VCaP (cell line): ENCODE data around the gene VASN.

Experiments
- H3K27ac ChIP-seq: fragments of 450-650 bp; 2 replicates; pipeline ENCODE4 v1.5.1; 2017
- CTCF ChIP-seq: fragments of 450-650 bp; conservative IDR thresholded peaks from 2 replicates; pipeline ENCODE4 v1.5.1; 2017; ENCODE audit warnings: mild to moderate bottlenecking, moderate library complexity

The VASN gene

GRCh38 chr16:4345836-4346781, 25.5 kb upstream of the VASN start:
- TF ChIP-seq CTCF: no peak
- H3K27ac ChIP-seq: no peak overlapping the region; the same call in 1 of the 2 replicates

GRCh38 chr16:4347010-4347409, 24.6 kb upstream of the VASN start:
- TF ChIP-seq CTCF: no peak
- H3K27ac ChIP-seq: no peak overlapping the region

- H3K27ac ChIP-seq: no peak overlapping the region
- no peak for TF ChIP-seq CTCF
Measured at GRCh38 chr16:4347765-4348509, 23.7 kb upstream of the VASN start.

GRCh38 chr16:4349332-4349731, 22.3 kb upstream of the VASN start:
- no peak overlapping the region for H3K27ac ChIP-seq
- no peak for TF ChIP-seq CTCF

GRCh38 chr16:4350365-4350786, 21.3 kb upstream of the VASN start:
- TF ChIP-seq CTCF: no peak

GRCh38 chr16:4350787-4351659, 20.6 kb upstream of the VASN start, which contains the start of gene PAM16:
PAM16 (minus strand) TSS chr16:4351321; CDS start chr16:4351234, 87 bp downstream.
- TF ChIP-seq CTCF: peak; percentile 15; the same call in 1 of the 2 replicates
- H3K27ac ChIP-seq: peak within 1 kb of the TSS; percentile 78

More at GRCh38 chr16:4350365-4350786, 21.3 kb upstream of the VASN start:
- H3K27ac ChIP-seq: peak overlapping the region; percentile 78
